HL-60 (cell line): ENCODE measurements around the gene KIF12.

ENCODE experiments used
- DNase-seq, 2 experiments: peaks; one replicate each; pipeline ENCODE4 v3.0.0-alpha.2; 2010 to 2020; ENCODE audit warnings: low read depth in 1 of 2, low spot score in 1 of 2
- H3K27ac ChIP-seq: fragments of 250-450 bp; sonication (Bioruptor Pico); replicated peaks from 2 replicates; pipeline ENCODE4 v1.5.1; 2020; ENCODE audit warnings: mild to moderate bottlenecking, moderate library complexity
- H3K27me3 ChIP-seq: fragments of 250-450 bp; sonication (Bioruptor Pico); 2 replicates; pipeline ENCODE4 v1.5.1; 2021; ENCODE audit warnings: mild to moderate bottlenecking, moderate library complexity; ENCODE audit not compliant: insufficient read depth, poor library complexity, severe bottlenecking
- H3K4me3 ChIP-seq: replicated peaks from 2 replicates; pipeline ENCODE4 v1.5.1; 2011; ENCODE audit warnings: mild to moderate bottlenecking, control low read depth, low read length; ENCODE audit not compliant: insufficient read depth
- GABPA ChIP-seq: IDR thresholded peaks from 2 replicates; pipeline ENCODE4 v1.6.1; 2012; ENCODE audit warnings: low read depth
- POLR2AphosphoS5 ChIP-seq: IDR thresholded peaks from 2 replicates; pipeline ENCODE4 v1.6.1; 2012; ENCODE audit warnings: low read depth
- SPI1 ChIP-seq: IDR thresholded peaks from 2 replicates; pipeline ENCODE4 v1.6.1; 2012; ENCODE audit warnings: low read depth, mild to moderate bottlenecking, borderline replicate concordance
- TF ChIP-seq, protein P1 (sequence below): IDR thresholded peaks from one replicate; pipeline ENCODE4 v1.5.1; 2011; ENCODE audit warnings: low read length, control low read depth, inconsistent platforms; ENCODE audit not compliant: insufficient read depth
- TF ChIP-seq, protein P2 (sequence below): IDR thresholded peaks from 2 replicates; pipeline ENCODE4 v1.6.1; 2012; ENCODE audit warnings: low read depth; ENCODE audit not compliant: insufficient replicate concordance

Gene KIF12

DNA sequence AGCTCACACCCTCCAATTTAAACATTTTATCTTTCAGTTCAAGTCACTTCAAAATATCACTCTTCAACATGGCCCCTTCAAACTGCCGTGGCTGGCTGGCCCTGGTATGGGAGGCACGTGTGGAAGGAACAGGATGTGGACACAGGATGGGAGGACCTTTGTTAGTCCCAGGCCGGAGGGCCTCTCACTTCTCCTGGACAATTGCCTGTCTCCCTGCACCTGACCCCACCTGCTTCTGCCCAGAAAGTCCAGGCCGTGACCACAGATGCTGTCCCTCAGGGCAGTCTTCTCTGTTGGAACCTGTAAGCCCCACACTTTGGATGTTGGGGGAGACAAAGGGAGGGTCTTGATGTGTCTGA is 40.4 kb downstream of the KIF12 start:
- DNase-seq: no peak
- Histone ChIP-seq H3K27ac (no peak overlapping the region), H3K4me3 (no peak overlapping the region), H3K27me3 (no peaks in the 10 kb centered on the region)
- no peak for TF ChIP-seq GABPA
- TF ChIP-seq SPI1: no peak
- TF ChIP-seq, protein P1, sequence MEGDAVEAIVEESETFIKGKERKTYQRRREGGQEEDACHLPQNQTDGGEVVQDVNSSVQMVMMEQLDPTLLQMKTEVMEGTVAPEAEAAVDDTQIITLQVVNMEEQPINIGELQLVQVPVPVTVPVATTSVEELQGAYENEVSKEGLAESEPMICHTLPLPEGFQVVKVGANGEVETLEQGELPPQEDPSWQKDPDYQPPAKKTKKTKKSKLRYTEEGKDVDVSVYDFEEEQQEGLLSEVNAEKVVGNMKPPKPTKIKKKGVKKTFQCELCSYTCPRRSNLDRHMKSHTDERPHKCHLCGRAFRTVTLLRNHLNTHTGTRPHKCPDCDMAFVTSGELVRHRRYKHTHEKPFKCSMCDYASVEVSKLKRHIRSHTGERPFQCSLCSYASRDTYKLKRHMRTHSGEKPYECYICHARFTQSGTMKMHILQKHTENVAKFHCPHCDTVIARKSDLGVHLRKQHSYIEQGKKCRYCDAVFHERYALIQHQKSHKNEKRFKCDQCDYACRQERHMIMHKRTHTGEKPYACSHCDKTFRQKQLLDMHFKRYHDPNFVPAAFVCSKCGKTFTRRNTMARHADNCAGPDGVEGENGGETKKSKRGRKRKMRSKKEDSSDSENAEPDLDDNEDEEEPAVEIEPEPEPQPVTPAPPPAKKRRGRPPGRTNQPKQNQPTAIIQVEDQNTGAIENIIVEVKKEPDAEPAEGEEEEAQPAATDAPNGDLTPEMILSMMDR: no peak
- TF ChIP-seq, protein P2, sequence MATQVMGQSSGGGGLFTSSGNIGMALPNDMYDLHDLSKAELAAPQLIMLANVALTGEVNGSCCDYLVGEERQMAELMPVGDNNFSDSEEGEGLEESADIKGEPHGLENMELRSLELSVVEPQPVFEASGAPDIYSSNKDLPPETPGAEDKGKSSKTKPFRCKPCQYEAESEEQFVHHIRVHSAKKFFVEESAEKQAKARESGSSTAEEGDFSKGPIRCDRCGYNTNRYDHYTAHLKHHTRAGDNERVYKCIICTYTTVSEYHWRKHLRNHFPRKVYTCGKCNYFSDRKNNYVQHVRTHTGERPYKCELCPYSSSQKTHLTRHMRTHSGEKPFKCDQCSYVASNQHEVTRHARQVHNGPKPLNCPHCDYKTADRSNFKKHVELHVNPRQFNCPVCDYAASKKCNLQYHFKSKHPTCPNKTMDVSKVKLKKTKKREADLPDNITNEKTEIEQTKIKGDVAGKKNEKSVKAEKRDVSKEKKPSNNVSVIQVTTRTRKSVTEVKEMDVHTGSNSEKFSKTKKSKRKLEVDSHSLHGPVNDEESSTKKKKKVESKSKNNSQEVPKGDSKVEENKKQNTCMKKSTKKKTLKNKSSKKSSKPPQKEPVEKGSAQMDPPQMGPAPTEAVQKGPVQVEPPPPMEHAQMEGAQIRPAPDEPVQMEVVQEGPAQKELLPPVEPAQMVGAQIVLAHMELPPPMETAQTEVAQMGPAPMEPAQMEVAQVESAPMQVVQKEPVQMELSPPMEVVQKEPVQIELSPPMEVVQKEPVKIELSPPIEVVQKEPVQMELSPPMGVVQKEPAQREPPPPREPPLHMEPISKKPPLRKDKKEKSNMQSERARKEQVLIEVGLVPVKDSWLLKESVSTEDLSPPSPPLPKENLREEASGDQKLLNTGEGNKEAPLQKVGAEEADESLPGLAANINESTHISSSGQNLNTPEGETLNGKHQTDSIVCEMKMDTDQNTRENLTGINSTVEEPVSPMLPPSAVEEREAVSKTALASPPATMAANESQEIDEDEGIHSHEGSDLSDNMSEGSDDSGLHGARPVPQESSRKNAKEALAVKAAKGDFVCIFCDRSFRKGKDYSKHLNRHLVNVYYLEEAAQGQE: no peak
- TF ChIP-seq POLR2AphosphoS5: no peak

DNA sequence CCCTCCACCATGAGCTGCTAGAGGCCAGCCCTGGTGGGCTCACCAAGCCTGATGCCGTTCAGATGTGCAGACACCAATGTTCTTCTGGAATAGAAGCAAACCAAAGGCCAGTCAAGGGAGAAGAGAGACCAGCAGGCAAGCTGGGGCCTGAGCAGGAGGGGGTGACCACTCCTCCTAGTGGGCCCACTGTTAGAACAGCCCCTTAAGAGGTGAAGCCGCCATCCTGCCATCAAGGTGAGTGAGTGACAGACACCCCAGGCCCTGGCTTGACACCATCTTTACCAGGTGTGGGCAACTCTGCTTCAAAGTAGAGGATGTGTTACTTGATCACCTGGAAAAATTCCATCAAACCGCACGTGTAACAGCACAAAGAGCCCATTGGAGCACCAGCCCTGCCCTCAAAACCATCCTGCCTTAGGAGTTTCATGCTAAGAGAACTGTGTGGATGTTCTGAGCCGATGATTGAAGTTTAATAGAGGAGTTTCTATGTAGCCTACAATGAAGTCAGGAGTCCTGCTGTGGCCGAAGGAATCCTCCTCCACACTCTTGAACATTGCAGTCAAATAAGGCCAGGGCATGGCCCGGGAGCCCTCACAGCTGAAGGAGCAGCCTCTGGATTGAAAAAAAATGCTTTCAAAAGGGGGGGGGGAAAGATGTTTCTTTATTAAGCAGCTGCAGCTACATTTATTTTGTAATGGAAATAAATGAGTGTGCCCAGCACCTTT is 41.8 kb downstream of the KIF12 start:
- DNase-seq: no peak
- Histone ChIP-seq H3K27me3 (no peaks in the 10 kb centered on the region), H3K4me3 (no peak overlapping the region), H3K27ac (no peak overlapping the region)
- TF ChIP-seq SPI1: no peak
- TF ChIP-seq POLR2AphosphoS5: no peak
- no peak for TF ChIP-seq GABPA
- TF ChIP-seq, protein P2: no peak
- TF ChIP-seq, protein P1: no peak

DNA sequence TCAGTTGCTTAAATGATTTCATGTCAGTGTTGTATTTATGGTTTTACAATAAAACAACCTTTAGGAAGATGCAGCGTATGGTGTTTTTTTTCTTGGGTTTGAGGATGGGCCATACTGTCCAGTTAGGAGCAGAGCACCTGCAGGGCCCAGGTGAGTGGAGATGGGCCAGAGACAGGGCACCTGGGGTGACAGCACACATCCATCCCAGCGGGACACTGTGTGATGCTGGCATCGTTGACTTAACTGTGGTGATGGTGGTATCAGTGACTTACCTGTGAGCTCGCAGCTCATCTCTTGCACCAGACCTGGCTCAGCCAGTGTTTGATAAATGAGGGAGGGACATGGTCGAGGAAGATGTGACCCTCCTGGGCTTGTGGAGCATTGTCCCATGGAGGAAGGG is 42.6 kb downstream of the KIF12 start:
- no peaks in the 10 kb centered on the region for H3K27me3 ChIP-seq
- DNase-seq: no peak
- TF ChIP-seq, protein P2: no peak
- no peak for TF ChIP-seq SPI1
- TF ChIP-seq, protein P1: no peak
- TF ChIP-seq POLR2AphosphoS5: no peak
- TF ChIP-seq GABPA: no peak
- H3K4me3 ChIP-seq: no peak overlapping the region
- no peak overlapping the region for H3K27ac ChIP-seq
